ENCODE measurements around the gene AUNIP.

- TF ChIP-seq SUZ12 (IDR thresholded peaks at IDR 0.05; ENCODE audit: extremely low read depth, insufficient read depth, insufficient read length) = no peak
- no peak for TF ChIP-seq YY1 (IDR thresholded peaks at IDR 0.05; ENCODE audit: insufficient read depth, insufficient read length)
- TF ChIP-seq ZNF274 (IDR thresholded peaks at IDR 0.05; ENCODE audit: low read depth, low read length) = no peak
Observed at GRCh38 chr1:25897754-25898153, 38.5 kb upstream of the AUNIP start.
